Measurements from ENCODE around the gene COBLL1.

DNA sequence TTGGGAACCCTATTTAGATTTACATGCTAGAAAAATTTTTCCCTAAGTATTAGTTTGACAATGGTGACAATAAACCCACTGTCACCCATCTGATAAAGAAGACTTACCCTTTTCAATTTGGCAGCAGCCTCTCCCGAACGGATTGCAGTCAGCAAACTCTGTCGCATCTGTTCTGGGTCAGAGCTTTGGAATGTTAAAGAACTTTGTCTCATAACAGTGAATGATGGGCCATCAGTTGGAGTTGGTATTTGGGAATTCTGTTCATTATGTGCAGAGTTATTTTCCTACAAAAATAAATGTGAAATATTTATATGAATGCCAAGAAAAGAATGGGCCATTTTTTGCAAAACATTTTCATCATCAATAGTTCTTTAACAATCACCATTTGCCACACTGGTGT, 149.5 kb downstream of the COBLL1 start:
- TF ChIP-seq, protein P1, sequence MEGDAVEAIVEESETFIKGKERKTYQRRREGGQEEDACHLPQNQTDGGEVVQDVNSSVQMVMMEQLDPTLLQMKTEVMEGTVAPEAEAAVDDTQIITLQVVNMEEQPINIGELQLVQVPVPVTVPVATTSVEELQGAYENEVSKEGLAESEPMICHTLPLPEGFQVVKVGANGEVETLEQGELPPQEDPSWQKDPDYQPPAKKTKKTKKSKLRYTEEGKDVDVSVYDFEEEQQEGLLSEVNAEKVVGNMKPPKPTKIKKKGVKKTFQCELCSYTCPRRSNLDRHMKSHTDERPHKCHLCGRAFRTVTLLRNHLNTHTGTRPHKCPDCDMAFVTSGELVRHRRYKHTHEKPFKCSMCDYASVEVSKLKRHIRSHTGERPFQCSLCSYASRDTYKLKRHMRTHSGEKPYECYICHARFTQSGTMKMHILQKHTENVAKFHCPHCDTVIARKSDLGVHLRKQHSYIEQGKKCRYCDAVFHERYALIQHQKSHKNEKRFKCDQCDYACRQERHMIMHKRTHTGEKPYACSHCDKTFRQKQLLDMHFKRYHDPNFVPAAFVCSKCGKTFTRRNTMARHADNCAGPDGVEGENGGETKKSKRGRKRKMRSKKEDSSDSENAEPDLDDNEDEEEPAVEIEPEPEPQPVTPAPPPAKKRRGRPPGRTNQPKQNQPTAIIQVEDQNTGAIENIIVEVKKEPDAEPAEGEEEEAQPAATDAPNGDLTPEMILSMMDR (IDR thresholded peaks at IDR 0.05; ENCODE audit: insufficient read depth, low read depth, low read length) = no peak
- no peak for TF ChIP-seq EZH2 (IDR thresholded peaks at IDR 0.05; ENCODE audit: insufficient read depth, low read length)
